ENCODE results near the gene CRYBG2.

CRYBG2 gene

GRCh38 chr1:26358411-26359384 lies 4.8 kb upstream of the CRYBG2 start:
- DNase-seq (ENCODE audit: extremely low spot score) = no peak
- no peak for TF ChIP-seq CTCF (IDR thresholded peaks at IDR 0.05; ENCODE audit: control extremely low read depth, extremely low read depth, low read depth, missing control alignments)
- POLR2A ChIA-PET = no interaction called here
- CTCF ChIA-PET = interaction anchor here (0.8 to 2.1 kb wide), 9 partner anchors 9 to 323 kb away, joined by 3 to 6 read pairs (median 3); no protein-coding TSS in a partner anchor

DNA sequence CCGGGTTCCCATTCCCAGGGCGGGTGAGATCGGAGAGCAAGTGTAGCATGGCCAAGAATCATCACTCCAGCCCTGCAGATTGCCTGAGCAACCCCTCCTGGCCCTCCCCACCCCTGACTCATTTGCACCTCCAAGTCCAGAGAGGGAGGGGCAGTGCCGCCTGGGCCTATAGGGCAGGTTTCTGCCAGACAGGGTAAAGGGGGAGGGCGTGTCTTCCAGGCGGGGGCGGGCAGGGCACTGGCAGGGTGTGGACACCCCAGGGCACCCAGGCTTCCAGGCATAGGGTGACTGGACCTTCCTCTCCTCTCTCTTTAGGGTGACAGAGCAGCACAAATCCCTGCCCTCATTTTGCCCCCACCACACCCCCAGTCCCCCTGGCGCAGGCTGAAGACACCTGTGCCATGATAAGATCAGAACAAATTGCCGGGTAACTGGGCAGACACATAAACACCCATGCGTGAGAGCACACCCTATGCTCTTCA lies 3.2 kb upstream of the CRYBG2 start:
- CTCF ChIA-PET = interaction anchor here (1.0 to 2.1 kb wide), 3 partner anchors 14 to 321 kb away, joined by 3 to 4 read pairs (median 3); no protein-coding TSS in a partner anchor
- TF ChIP-seq CTCF (IDR thresholded peaks at IDR 0.05; ENCODE audit: control extremely low read depth, extremely low read depth, low read depth, missing control alignments) = no peak
- POLR2A ChIA-PET = no interaction called here
- DNase-seq (ENCODE audit: extremely low spot score) = no peak

DNA sequence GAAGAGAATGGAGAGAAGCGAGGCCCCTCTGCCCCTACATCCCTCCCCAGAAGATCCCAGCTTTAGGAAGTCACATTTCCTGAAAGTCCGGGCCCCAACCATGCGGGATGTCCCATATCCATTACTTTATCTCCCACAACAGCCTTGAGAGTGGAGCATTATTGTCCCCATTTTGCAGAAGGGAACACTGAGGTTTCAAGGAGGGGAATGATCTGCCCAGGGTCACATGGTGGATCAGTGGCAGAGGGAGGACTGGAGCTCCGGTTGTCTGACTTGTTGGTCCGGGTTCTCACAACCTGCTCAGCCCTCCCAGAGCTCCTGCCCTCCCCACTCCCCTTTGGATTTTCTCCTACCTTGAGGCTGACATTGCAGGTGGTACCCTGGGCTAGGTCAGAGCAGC lies 2.2 kb upstream of the CRYBG2 start:
- no peak for DNase-seq (ENCODE audit: extremely low spot score)
- ChIA-PET POLR2A (no interaction called here), CTCF (interaction anchor here (1.3 kb wide), 1 partner anchor 71 kb away, joined by 3 read pairs; no protein-coding TSS in a partner anchor)
- no peak for TF ChIP-seq CTCF (IDR thresholded peaks at IDR 0.05; ENCODE audit: control extremely low read depth, extremely low read depth, low read depth, missing control alignments)

GRCh38 chr1:26354972-26355371 lies 1.0 kb upstream of the CRYBG2 start:
- POLR2A ChIA-PET = no interaction called here
- no peak for TF ChIP-seq CTCF (IDR thresholded peaks at IDR 0.05; ENCODE audit: control extremely low read depth, extremely low read depth, low read depth, missing control alignments)
- no peak for DNase-seq (ENCODE audit: extremely low spot score)
- CTCF ChIA-PET = interaction anchor here (1.4 kb wide), 1 partner anchor 9 kb away, joined by 12 read pairs; no protein-coding TSS in a partner anchor

DNA sequence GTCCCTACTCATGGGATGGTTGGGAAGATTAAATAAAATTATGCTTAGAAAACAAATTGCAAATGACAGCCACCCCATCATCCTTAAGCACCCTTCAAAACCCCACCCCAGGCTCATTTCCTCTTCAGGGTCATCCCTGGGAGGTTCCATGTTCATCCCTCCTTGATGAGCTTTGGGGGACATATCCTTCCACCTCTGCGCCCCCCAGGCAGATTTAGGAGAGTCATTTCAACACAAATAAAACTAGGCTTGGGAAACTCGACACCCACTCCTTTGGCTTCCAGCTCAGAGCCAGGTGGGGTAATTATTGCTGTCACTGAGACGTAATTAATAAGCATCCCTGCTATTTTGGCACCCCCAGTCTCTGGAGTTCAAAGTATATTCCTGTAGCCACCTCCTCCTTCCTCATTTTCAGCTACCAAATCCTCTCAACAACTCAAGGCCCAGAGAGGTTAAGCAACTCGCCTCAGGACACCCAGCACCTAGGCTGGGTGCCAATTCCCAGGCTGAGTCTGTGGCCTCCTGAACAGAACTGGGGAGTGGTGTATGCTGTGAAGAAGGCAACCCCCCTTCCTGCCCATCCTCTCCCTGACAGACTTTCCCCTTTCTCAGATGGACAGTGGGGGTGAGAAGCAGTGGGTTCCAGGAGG lies 595 bp downstream of the CRYBG2 start:
- TF ChIP-seq CTCF (IDR thresholded peaks at IDR 0.05; ENCODE audit: control extremely low read depth, extremely low read depth, low read depth, missing control alignments) = no peak
- DNase-seq (ENCODE audit: extremely low spot score) = no peak
- CTCF ChIA-PET = interaction anchor here (1.1 to 1.5 kb wide), 2 partner anchors 57 to 64 kb away, joined by 3 to 4 read pairs; no protein-coding TSS in a partner anchor
- POLR2A ChIA-PET = no interaction called here

DNA sequence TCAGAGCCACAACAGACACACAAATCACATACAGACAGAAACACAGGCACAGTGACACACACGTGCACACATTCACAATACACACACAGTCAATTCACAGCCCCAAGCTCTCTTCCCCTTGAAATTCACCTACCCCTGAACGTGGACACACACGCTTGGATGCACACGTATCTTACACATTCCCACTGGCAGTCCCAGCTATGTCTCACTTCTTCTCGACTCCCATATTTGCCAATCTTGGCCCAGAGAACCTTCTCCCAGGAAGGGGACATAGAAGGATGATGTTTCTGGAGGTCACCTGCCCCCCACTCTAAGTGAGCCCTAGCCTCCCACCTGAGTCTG lies 1.6 kb downstream of the CRYBG2 start:
- TF ChIP-seq CTCF (IDR thresholded peaks at IDR 0.05; ENCODE audit: control extremely low read depth, extremely low read depth, low read depth, missing control alignments) = no peak
- ChIA-PET CTCF (interaction anchor here (5.5 kb wide), 1 partner anchor 12 kb away, joined by 30 read pairs; no protein-coding TSS in a partner anchor), POLR2A (no interaction called here)
- DNase-seq (ENCODE audit: extremely low spot score) = no peak
